Activated CD4-positive, alpha-beta memory T cell treated with anti-CD3 and anti-CD28 coated beads for 36 hours (primary cell): ENCODE data around the gene LCE2B. TPM values are rescaled to one million over a fixed set of nuclear protein-coding genes. Genes with fewer than 3 reads are reported as not detected.
"Not testable (repeated sequence)": the region's sequence is repeated elsewhere in the genome, so short reads cannot be mapped to it uniquely, and the experiment has no call there.

Experiments used
- CTCF ChIA-PET: fragments of 350-600 bp; sonication (Branson Sonifier 250); formaldehyde crosslinking; loops from one replicate; lab custom pipeline; 2021; ENCODE audit warnings: antibody characterized with exemption, inconsistent platforms; lab: Charles Lee
- POLR2A ChIA-PET: fragments of 350-600 bp; sonication (Branson Sonifier 250); formaldehyde crosslinking; loops from one replicate; lab custom pipeline; 2021; ENCODE audit warnings: antibody characterized with exemption; lab: Charles Lee
- DNase-seq: peaks from one replicate; pipeline ENCODE4 v3.0.0-alpha.2; 2020
- H3K27ac Mint-ChIP-seq: one replicate; pipeline ENCODE4 v1.8.0; 2021; ENCODE audit warnings: mixed read lengths
- H3K27me3 Mint-ChIP-seq: one replicate; pipeline ENCODE4 v1.8.0; 2021; ENCODE audit warnings: mixed read lengths
- H3K36me3 Mint-ChIP-seq: one replicate; pipeline ENCODE4 v1.8.0; 2021; ENCODE audit warnings: mixed read lengths
- H3K4me1 Mint-ChIP-seq: one replicate; pipeline ENCODE4 v1.8.0; 2021; ENCODE audit warnings: low read depth, mixed read lengths
- H3K4me3 Mint-ChIP-seq: one replicate; pipeline ENCODE4 v1.8.0; 2021; ENCODE audit warnings: mild to moderate bottlenecking, mixed read lengths
- H3K9me3 Mint-ChIP-seq: one replicate; pipeline ENCODE4 v1.8.0; 2021; ENCODE audit warnings: mixed read lengths
- intact Hi-C: fragments of 100-400 bp; cut with micrococcal nuclease; formaldehyde crosslinking; loops from one replicate; pipeline ENCODE4 v1.15.1; 2023
- total RNA-seq, 2 experiments: library from RNA; stranded (reverse); gene quantifications; one replicate each; pipeline ENCODE4 v1.2.3, GENCODE V29; 2021

The LCE2B gene
- total RNA-seq, 2 experiments from 2014 or later: not detected

DNA sequence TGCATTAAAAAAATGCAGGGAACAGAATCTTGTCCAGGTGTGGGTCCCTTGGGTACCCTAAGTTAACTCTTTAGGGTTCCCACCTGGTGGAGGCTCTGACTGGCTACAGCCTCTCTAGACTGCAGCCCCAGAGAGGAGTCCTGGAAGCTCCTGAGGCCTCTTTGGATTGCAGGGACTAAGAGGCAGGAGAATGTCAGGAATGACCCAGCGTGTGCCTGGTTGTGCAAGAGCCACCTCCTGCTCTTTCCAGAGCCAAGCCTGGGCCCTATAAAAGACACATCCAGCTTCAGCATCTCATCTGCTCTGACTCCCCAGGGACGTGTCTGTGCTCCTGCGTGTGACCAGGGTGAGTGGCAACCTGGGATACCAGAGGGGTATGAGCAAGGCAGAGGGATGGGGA, 10.9 kb upstream of the LCE2B start, which contains the start of gene LCE2C:
Gene LCE2C, plus strand, starts transcription at position 297 of the 400 bp plus-strand sequence. CDS start 737 bp downstream, outside the sequence.
- H3K36me3 Mint-ChIP-seq, H3K4me1 Mint-ChIP-seq, POLR2A ChIA-PET, H3K27ac Mint-ChIP-seq, H3K9me3 Mint-ChIP-seq, intact Hi-C loops, CTCF ChIA-PET, DNase-seq, H3K4me3 Mint-ChIP-seq: not testable (repeated sequence)
- H3K27me3 Mint-ChIP-seq: peaks cover 21% of the 10 kb centered on the region

DNA sequence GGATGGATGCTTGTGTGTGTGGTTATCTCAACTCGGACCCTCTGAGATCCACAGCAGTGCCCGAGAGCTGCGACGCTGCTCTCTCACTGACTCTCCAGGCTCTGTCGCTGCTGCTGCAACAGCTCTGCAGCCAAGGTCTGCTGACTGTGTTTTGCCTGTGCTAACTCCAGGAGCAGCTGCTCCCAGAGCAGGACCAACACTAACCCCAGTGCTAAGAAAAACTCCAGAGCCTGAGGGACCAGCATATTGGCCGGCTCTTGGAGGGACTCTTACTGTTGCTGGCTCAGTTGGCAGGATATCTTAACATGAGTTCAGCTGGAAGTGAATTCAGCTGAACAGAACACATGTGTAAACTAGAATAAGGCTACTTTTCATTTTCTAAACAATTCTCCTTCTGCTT, 6.5 kb upstream of the LCE2B start:
- ChIA-PET CTCF (no interaction called here), POLR2A (no interaction called here)
- no peak for DNase-seq
- H3K4me3 Mint-ChIP-seq: no peak overlapping the region
- intact Hi-C loops: no loop called here
- no peak overlapping the region for H3K27ac Mint-ChIP-seq
- H3K27me3 Mint-ChIP-seq: peaks cover 33% of the 10 kb centered on the region
- H3K4me1 Mint-ChIP-seq: no peaks in the 10 kb centered on the region
- no peaks in the 10 kb centered on the region for H3K36me3 Mint-ChIP-seq
- H3K9me3 Mint-ChIP-seq: no peaks in the 10 kb centered on the region

GRCh38 chr1:152681616-152682015, 4.3 kb upstream of the LCE2B start:
- no peaks in the 10 kb centered on the region for H3K4me1 Mint-ChIP-seq
- no peak overlapping the region for H3K4me3 Mint-ChIP-seq
- intact Hi-C loops: no loop called here
- no peaks in the 10 kb centered on the region for H3K9me3 Mint-ChIP-seq
- H3K27me3 Mint-ChIP-seq: peaks cover 30% of the 10 kb centered on the region
- CTCF ChIA-PET: no interaction called here
- H3K36me3 Mint-ChIP-seq: no peaks in the 10 kb centered on the region
- POLR2A ChIA-PET: no interaction called here
- DNase-seq: no peak
- no peak overlapping the region for H3K27ac Mint-ChIP-seq

GRCh38 chr1:152683846-152684245, 2.1 kb upstream of the LCE2B start:
- Mint-ChIP-seq H3K4me3 (no peak overlapping the region), H3K27ac (no peak overlapping the region), H3K4me1 (no peaks in the 10 kb centered on the region), H3K36me3 (no peaks in the 10 kb centered on the region), H3K9me3 (no peaks in the 10 kb centered on the region), H3K27me3 (peaks cover 29% of the 10 kb centered on the region)
- CTCF ChIA-PET: no interaction called here
- DNase-seq: no peak
- intact Hi-C loops: no loop called here
- POLR2A ChIA-PET: no interaction called here

GRCh38 chr1:152697701-152698600, 12.0 kb downstream of the LCE2B start, which contains the start of gene LCE2A:
LCE2A (plus strand) TSS chr1:152698345; CDS start chr1:152698902, 557 bp downstream.
- Mint-ChIP-seq H3K27me3 (peaks cover 6% of the 10 kb centered on the region), H3K4me3 (no peak within 1 kb of the TSS), H3K4me1 (no peaks in the 10 kb centered on the region), H3K27ac (no peak within 1 kb of the TSS), H3K36me3 (no peaks in the 10 kb centered on the region), H3K9me3 (no peaks in the 10 kb centered on the region)
- CTCF ChIA-PET: no interaction called here
- no peak for DNase-seq
- POLR2A ChIA-PET: no interaction called here
- intact Hi-C loops: no loop called here

GRCh38 chr1:152699746-152700145, 13.8 kb downstream of the LCE2B start:
- CTCF ChIA-PET: no interaction called here
- Mint-ChIP-seq H3K27ac (no peak overlapping the region), H3K9me3 (peaks cover 5% of the 10 kb centered on the region), H3K4me1 (no peaks in the 10 kb centered on the region), H3K36me3 (no peaks in the 10 kb centered on the region), H3K4me3 (no peak overlapping the region), H3K27me3 (peaks cover 7% of the 10 kb centered on the region)
- POLR2A ChIA-PET: no interaction called here
- no peak for DNase-seq
- intact Hi-C loops: no loop called here

DNA sequence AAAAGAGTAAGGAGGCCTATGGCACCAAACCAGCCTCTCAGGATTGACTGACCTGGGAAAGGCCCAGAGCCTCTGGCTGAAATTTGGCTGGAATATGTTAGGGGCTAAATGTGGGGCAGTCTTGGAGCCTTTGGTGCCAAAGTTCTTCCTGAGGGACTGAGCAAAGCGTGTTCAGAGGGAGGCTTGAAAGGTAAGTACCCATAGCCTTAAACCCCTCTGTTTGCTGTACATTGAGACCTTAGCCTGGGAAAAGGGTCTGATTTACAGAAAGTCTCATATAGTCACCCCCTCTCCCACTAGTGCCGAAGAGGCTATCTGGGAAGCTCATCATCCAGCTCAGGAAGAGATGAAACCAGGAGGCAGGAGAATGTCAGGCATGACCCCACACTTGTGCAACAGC, 21.9 kb downstream of the LCE2B start, which contains the start of gene LCE4A:
Gene LCE4A, plus strand, starts transcription at position 301 of the 400 bp plus-strand sequence. CDS start 916 bp downstream, outside the sequence.
- DNase-seq: no peak
- H3K36me3 Mint-ChIP-seq: no peaks in the 10 kb centered on the region
- H3K4me1 Mint-ChIP-seq: no peaks in the 10 kb centered on the region
- H3K27me3 Mint-ChIP-seq: peaks cover 21% of the 10 kb centered on the region
- no peak within 1 kb of the TSS for H3K4me3 Mint-ChIP-seq
- ChIA-PET CTCF (no interaction called here), POLR2A (no interaction called here)
- H3K27ac Mint-ChIP-seq: no peak within 1 kb of the TSS
- intact Hi-C loops: no loop called here
- H3K9me3 Mint-ChIP-seq: peaks cover 5% of the 10 kb centered on the region

- DNase-seq: no peak
- Mint-ChIP-seq H3K9me3 (peaks cover 8% of the 10 kb centered on the region), H3K4me1 (no peaks in the 10 kb centered on the region), H3K27ac (no peak overlapping the region), H3K36me3 (no peaks in the 10 kb centered on the region), H3K27me3 (peaks cover 13% of the 10 kb centered on the region), H3K4me3 (no peak overlapping the region)
- ChIA-PET CTCF (no interaction called here), POLR2A (no interaction called here)
- intact Hi-C loops: no loop called here
Observed at GRCh38 chr1:152718238-152718637, 32.3 kb downstream of the LCE2B start.

DNA sequence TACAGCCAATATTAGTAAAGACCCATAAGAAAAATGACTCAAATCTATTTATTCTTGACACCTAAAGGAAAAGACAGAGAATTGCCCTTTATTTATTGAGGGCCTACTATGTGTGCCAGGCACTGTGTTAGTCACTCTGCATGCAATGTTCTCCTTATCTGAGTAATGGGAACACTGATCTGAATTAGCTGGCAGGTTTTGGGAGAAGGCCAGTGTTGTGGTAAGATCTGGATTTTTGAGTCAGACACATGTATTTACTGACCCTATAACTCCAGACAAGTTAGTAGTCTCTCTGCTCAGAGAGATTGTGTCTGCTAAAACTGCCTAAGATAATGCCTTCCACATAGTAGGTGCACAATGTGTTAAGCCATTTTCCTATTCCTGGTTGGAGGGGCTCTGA, 39.3 kb downstream of the LCE2B start:
- Mint-ChIP-seq H3K4me3 (no peak overlapping the region), H3K27ac (no peak overlapping the region), H3K27me3 (peaks cover 9% of the 10 kb centered on the region), H3K9me3 (no peaks in the 10 kb centered on the region), H3K4me1 (no peaks in the 10 kb centered on the region), H3K36me3 (no peaks in the 10 kb centered on the region)
- intact Hi-C loops: no loop called here
- ChIA-PET POLR2A (no interaction called here), CTCF (no interaction called here)
- no peak for DNase-seq

DNA sequence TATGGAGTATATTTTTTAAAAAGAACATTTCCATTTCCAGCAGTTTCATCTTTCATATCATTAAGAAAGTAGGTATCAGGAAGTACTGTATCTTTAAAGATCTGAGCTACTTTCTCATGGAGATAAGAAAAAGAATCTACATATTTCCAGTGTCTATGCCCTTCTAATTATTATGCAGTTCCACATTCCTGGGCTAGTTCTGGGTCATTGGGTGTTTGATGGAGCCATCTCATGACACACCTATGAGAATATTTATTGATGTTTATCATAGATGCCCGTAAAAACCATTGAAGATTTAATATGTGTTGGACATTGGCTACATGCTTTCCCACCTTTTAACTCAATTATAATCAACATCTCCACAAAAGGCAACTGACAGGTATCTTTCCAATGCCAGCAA, 43.1 kb downstream of the LCE2B start:
- no peak overlapping the region for H3K4me3 Mint-ChIP-seq
- H3K27me3 Mint-ChIP-seq: peaks cover 6% of the 10 kb centered on the region
- intact Hi-C loops: no loop called here
- ChIA-PET CTCF (no interaction called here), POLR2A (no interaction called here)
- no peak overlapping the region for H3K27ac Mint-ChIP-seq
- DNase-seq: no peak
- no peaks in the 10 kb centered on the region for H3K4me1 Mint-ChIP-seq
- no peaks in the 10 kb centered on the region for H3K9me3 Mint-ChIP-seq
- no peaks in the 10 kb centered on the region for H3K36me3 Mint-ChIP-seq

DNA sequence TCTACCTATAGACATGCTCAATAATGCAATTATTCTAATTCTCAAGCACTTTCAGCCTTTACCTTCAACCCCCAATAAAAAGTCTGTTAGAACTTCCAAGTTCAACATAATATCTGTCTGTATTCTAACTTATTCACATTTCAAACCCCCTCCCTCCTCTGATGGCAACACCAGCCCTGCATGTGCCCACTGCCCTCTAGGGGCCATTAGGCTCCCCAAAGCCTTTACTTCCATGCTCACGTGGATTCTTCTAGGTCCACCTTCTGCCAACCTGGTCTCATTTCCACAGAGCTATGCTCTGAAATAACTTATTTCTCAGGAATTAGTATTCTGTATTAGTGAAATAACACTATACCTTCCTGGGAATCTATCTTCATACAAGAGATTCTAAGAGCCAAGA, 49.7 kb downstream of the LCE2B start:
- Mint-ChIP-seq H3K27ac (no peak overlapping the region), H3K4me3 (no peak overlapping the region), H3K36me3 (no peaks in the 10 kb centered on the region), H3K27me3 (peaks cover 8% of the 10 kb centered on the region), H3K4me1 (no peaks in the 10 kb centered on the region), H3K9me3 (no peaks in the 10 kb centered on the region)
- ChIA-PET CTCF (interaction anchor here (0.6 kb wide), 1 partner anchor 247 kb away, joined by 3 read pairs; no protein-coding TSS in a partner anchor), POLR2A (no interaction called here)
- no peak for DNase-seq
- intact Hi-C loops: no loop called here
